ENCODE data around the gene RBL2. TPM values are rescaled to one million over a fixed set of nuclear protein-coding genes. Genes with fewer than 3 reads are reported as not detected.
A peak's percentile ranks its signal among the peaks of the same experiment; 100 is the strongest.

RBL2 gene
- total and polyA plus RNA-seq, 2 of the 13 experiments (the other 11 are each of a cell fraction or from before 2014, with no cell fraction given), result 41.2 to 60.9 TPM

DNA sequence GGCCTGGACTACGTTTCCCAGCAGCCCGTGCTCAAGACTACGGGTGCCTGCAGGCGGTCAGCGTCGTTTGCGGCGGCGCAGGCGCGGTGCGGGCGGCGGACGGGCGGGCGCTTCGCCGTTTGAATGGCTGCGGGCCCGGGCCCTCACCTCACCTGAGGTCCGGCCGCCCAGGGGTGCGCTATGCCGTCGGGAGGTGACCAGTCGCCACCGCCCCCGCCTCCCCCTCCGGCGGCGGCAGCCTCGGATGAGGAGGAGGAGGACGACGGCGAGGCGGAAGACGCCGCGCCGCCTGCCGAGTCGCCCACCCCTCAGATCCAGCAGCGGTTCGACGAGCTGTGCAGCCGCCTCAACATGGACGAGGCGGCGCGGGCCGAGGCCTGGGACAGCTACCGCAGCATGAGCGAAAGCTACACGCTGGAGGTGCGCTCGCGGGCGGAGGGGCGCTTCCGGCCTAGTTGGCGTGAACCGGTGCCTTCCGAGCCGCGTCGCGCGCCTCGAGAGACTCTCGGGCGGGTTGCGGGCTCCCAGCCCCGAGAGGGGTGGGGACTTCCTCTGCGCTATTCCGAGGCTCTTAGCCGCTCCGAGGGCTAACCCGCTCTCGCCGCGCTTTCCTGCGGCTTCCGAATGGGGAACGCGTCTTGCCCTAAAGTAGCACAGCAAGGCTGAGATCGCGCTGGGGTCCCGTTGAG, at the start of gene RBL2 (continued):
- TF ChIP-seq, protein P1, sequence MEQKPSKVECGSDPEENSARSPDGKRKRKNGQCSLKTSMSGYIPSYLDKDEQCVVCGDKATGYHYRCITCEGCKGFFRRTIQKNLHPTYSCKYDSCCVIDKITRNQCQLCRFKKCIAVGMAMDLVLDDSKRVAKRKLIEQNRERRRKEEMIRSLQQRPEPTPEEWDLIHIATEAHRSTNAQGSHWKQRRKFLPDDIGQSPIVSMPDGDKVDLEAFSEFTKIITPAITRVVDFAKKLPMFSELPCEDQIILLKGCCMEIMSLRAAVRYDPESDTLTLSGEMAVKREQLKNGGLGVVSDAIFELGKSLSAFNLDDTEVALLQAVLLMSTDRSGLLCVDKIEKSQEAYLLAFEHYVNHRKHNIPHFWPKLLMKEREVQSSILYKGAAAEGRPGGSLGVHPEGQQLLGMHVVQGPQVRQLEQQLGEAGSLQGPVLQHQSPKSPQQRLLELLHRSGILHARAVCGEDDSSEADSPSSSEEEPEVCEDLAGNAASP (CRISPR knock-in tag; IDR thresholded peaks at IDR 0.05; ENCODE audit: borderline replicate concordance), result 0 out of 2 replicates have a peak, but pooled peaks have one; percentile 21
- no peak for TF ChIP-seq NONO (IDR thresholded peaks at IDR 0.05)
- peak; percentile 84 for TF ChIP-seq NONO (CRISPR knock-in tag; conservative IDR thresholded peaks at IDR 0.05)
- TF ChIP-seq FIP1L1 (IDR thresholded peaks at IDR 0.05; ENCODE audit: borderline replicate concordance, insufficient read depth, low read depth, low read length), result no peak
- TF ChIP-seq, protein P2, sequence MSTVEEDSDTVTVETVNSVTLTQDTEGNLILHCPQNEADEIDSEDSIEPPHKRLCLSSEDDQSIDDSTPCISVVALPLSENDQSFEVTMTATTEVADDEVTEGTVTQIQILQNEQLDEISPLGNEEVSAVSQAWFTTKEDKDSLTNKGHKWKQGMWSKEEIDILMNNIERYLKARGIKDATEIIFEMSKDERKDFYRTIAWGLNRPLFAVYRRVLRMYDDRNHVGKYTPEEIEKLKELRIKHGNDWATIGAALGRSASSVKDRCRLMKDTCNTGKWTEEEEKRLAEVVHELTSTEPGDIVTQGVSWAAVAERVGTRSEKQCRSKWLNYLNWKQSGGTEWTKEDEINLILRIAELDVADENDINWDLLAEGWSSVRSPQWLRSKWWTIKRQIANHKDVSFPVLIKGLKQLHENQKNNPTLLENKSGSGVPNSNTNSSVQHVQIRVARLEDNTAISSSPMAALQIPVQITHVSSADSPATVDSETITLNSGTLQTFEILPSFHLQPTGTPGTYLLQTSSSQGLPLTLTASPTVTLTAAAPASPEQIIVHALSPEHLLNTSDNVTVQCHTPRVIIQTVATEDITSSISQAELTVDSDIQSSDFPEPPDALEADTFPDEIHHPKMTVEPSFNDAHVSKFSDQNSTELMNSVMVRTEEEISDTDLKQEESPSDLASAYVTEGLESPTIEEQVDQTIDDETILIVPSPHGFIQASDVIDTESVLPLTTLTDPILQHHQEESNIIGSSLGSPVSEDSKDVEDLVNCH (CRISPR knock-in tag; IDR thresholded peaks at IDR 0.05), result peak; percentile 82; the same call in 1 of the 2 replicates
- TF ChIP-seq TBX2 (CRISPR knock-in tag; IDR thresholded peaks at IDR 0.05; ENCODE audit: borderline replicate concordance), result peak; percentile 47
- no peak for TF ChIP-seq CENPX (CRISPR knock-in tag; IDR thresholded peaks at IDR 0.05)
- peak; percentile 70; the same call in 1 of the 2 replicates for TF ChIP-seq NFE2L1 (CRISPR knock-in tag; IDR thresholded peaks at IDR 0.05; ENCODE audit: borderline replicate concordance)
- peak; percentile 90; the same call in 1 of the 2 replicates for TF ChIP-seq ZNF605 (CRISPR knock-in tag; IDR thresholded peaks at IDR 0.05)
- TF ChIP-seq ZNF329 (CRISPR knock-in tag; IDR thresholded peaks at IDR 0.05; ENCODE audit: low read depth), result no peak
- peak; percentile 75; the same call in 1 of the 2 replicates for TF ChIP-seq HIVEP1 (CRISPR knock-in tag; IDR thresholded peaks at IDR 0.05)
- TF ChIP-seq ZFX (CRISPR knock-in tag; IDR thresholded peaks at IDR 0.05; ENCODE audit: low read depth), result peak; percentile 97
- no peak for TF ChIP-seq NPAS2 (CRISPR knock-in tag; IDR thresholded peaks at IDR 0.05; ENCODE audit: borderline replicate concordance)
- no peak; the same call in 1 of the 2 replicates for TF ChIP-seq ZNF337 (CRISPR knock-in tag; IDR thresholded peaks at IDR 0.05; ENCODE audit: borderline replicate concordance, low read depth)
- no peak for TF ChIP-seq IRX3 (CRISPR knock-in tag; IDR thresholded peaks at IDR 0.05; ENCODE audit: borderline replicate concordance, low read depth)
- TF ChIP-seq ZNF432 (CRISPR knock-in tag; IDR thresholded peaks at IDR 0.05; ENCODE audit: borderline replicate concordance), result no peak
- TF ChIP-seq ZNF331 (CRISPR knock-in tag; IDR thresholded peaks at IDR 0.05), result no peak
- no peak for TF ChIP-seq NCOR1 (IDR thresholded peaks at IDR 0.05; ENCODE audit: borderline replicate concordance, low read length)
- 0 out of 2 replicates have a peak, but pooled peaks have one; percentile 22 for TF ChIP-seq ESRRA (CRISPR knock-in tag; IDR thresholded peaks at IDR 0.05; ENCODE audit: low read depth)
- peak; percentile 91; the same call in 1 of the 2 replicates for TF ChIP-seq HOXA5 (CRISPR knock-in tag; IDR thresholded peaks at IDR 0.05)
- TF ChIP-seq ZNF567 (CRISPR knock-in tag; IDR thresholded peaks at IDR 0.05; ENCODE audit: borderline replicate concordance), result peak; percentile 81; the same call in 1 of the 2 replicates
- TF ChIP-seq KDM6A (CRISPR knock-in tag; IDR thresholded peaks at IDR 0.05; ENCODE audit: low read depth), result no peak
- no peak for TF ChIP-seq JUND (CRISPR knock-in tag; IDR thresholded peaks at IDR 0.05)
- TF ChIP-seq MBD4 (IDR thresholded peaks at IDR 0.05; ENCODE audit: borderline replicate concordance, low read length), result no peak
- TF ChIP-seq GATA4 (IDR thresholded peaks at IDR 0.05; ENCODE audit: borderline replicate concordance, low read depth), result no peak
- no peak for TF ChIP-seq ONECUT2 (CRISPR knock-in tag; IDR thresholded peaks at IDR 0.05)

All from HepG2 (cell line).